K562 (cell line): Measurements from ENCODE around the gene RARA. TPM values are rescaled to one million over a fixed set of nuclear protein-coding genes. Genes with fewer than 3 reads are reported as not detected.
A peak's percentile ranks its signal among the peaks of the same experiment; 100 is the strongest.

Experiments used
- ATAC-seq: fragments of 200-7000 bp; cut with Tn5 transposase; 3 replicates; pipeline ENCODE4 v1.9.1; 2020; ENCODE audit warnings: moderate library complexity
- BruUV-seq: library from RNA; stranded (reverse); fragments of 400-500 nt; replicated peaks from 2 replicates; lab custom pipeline; 2021; lab: Mats Ljungman, UMichigan
- CTCF ChIA-PET: fragments of 300-600 bp; formaldehyde crosslinking; extraction: SDS; loops from one replicate; lab custom pipeline; 2021; ENCODE audit warnings: low intra/inter-chr PET ratio; lab: Yijun Ruan, JAX
- POLR2A ChIA-PET: fragments of 300-600, 350-650 bp; sonication (Branson Sonifier 250); formaldehyde crosslinking; extraction: SDS; loops from one replicate; lab custom pipeline; 2021; ENCODE audit warnings: antibody characterized with exemption, inconsistent platforms; lab: Yijun Ruan, JAX
- DNase-seq, 4 experiments: peaks; one replicate each; pipeline versions ENCODE4 v3.0.0 to v3.0.0-alpha.2; 2011 to 2018; ENCODE audit warnings: low spot score in 3 of 4, mixed read lengths in 3 of 4; ENCODE audit errors: extremely low read depth in 1 of 4
- FAIRE-seq: peaks from 2 replicates; lab custom pipeline; 2011; peaks lifted over from hg19 to GRCh38; lab: Jason Lieb, UNC
- H2AFZ ChIP-seq: 2 replicates; pipeline ENCODE4 v1.6.0; 2011; ENCODE audit warnings: low read depth, low read length, control low read depth, inconsistent platforms
- H3K27ac ChIP-seq: fragments of 200-600 bp; 3 replicates; pipeline ENCODE4 v1.8.0; 2011; ENCODE audit warnings: low read depth, mild to moderate bottlenecking, control low read depth, inconsistent platforms, low read length, moderate library complexity, mixed read lengths; ENCODE audit errors: extremely low read depth
- H3K27me3 ChIP-seq, 2 experiments: fragments of 300-600 bp in 1 of 2; 2 replicates in 1 of 2; 3 replicates in 1 of 2; pipeline versions ENCODE4 v1.6.0 to v1.8.0; 2011; ENCODE audit warnings: inconsistent platforms in 2 of 2, low read length in 2 of 2, mild to moderate bottlenecking in 1 of 2, mixed read lengths in 1 of 2, moderate library complexity in 1 of 2; ENCODE audit not compliant: control insufficient read depth in 2 of 2, insufficient read depth in 2 of 2
- H3K36me3 ChIP-seq: fragments of 300-600 bp; 3 replicates; pipeline ENCODE4 v1.8.0; 2011; ENCODE audit warnings: mild to moderate bottlenecking, low read length, inconsistent platforms; ENCODE audit not compliant: control insufficient read depth, insufficient read depth
- H3K4me1 ChIP-seq, 2 experiments: fragments of 200-600 bp in 1 of 2; replicated peaks in 1 of 2; 2 replicates in 1 of 2; 3 replicates in 1 of 2; pipeline versions ENCODE4 v1.5.1 to v1.8.0; 2011; ENCODE audit warnings: inconsistent platforms in 2 of 2, low read length in 2 of 2, mild to moderate bottlenecking in 1 of 2, mixed read lengths in 1 of 2, moderate library complexity in 1 of 2; ENCODE audit not compliant: control insufficient read depth in 2 of 2, insufficient read depth in 2 of 2
- H3K4me2 ChIP-seq: 2 replicates; pipeline ENCODE4 v1.6.1; 2011; ENCODE audit warnings: low read length, control low read depth, inconsistent platforms, mixed read lengths; ENCODE audit not compliant: insufficient read depth
- H3K4me3 ChIP-seq: fragments of 200-600 bp; sonication (generic), shearing (Covaris generic); 2 replicates; pipeline ENCODE4 v1.5.1; 2016; ENCODE audit warnings: control low read depth, inconsistent platforms
- H3K79me2 ChIP-seq: fragments of 200-600 bp; 3 replicates; pipeline ENCODE4 v1.8.0; 2011; ENCODE audit warnings: low read length, inconsistent platforms; ENCODE audit not compliant: control insufficient read depth, insufficient read depth
- H3K9ac ChIP-seq, 2 experiments: 2 replicates each; pipeline versions ENCODE4 v1.6.0 to v1.6.1; 2011; ENCODE audit warnings: low read depth in 2 of 2, low read length in 2 of 2, control low read depth in 1 of 2, inconsistent platforms in 1 of 2, mild to moderate bottlenecking in 1 of 2, mixed read lengths in 1 of 2; ENCODE audit not compliant: insufficient read depth in 1 of 2
- H3K9me1 ChIP-seq: one replicate; pipeline ENCODE4 v1.6.0; 2011; ENCODE audit warnings: inconsistent platforms, mild to moderate bottlenecking, low read length, moderate library complexity; ENCODE audit not compliant: control insufficient read depth, insufficient read depth
- H3K9me3 ChIP-seq: replicated peaks from 2 replicates; pipeline ENCODE4 v1.5.1; 2011; ENCODE audit warnings: low read depth, low read length, inconsistent platforms; ENCODE audit not compliant: control insufficient read depth, insufficient read depth
- H4K20me1 ChIP-seq: replicated peaks from 2 replicates; pipeline ENCODE4 v1.6.1; 2011; ENCODE audit warnings: low read length, inconsistent platforms, mixed read lengths; ENCODE audit not compliant: control insufficient read depth, insufficient read depth
- BCOR ChIP-seq: fragments of 450-650 bp; IDR thresholded peaks from 2 replicates; pipeline ENCODE4 v1.6.1; 2016
- EHMT2 ChIP-seq: fragments of 450-650 bp; IDR thresholded peaks from 2 replicates; pipeline ENCODE4 v1.6.1; 2018; ENCODE audit warnings: antibody characterized with exemption
- NCOA6 ChIP-seq: fragments of 450-650 bp; IDR thresholded peaks from 2 replicates; pipeline ENCODE4 v1.6.1; 2017; ENCODE audit warnings: mild to moderate bottlenecking
- PREB ChIP-seq: sonication (generic); formaldehyde crosslinking; IDR thresholded peaks from 2 replicates; pipeline ENCODE4 v1.8.1; 2023; ENCODE audit warnings: mild to moderate bottlenecking, missing genetic modification reagents
- REST ChIP-seq, 2 experiments: fragments of 450-650 bp; formaldehyde crosslinking in 1 of 2; IDR thresholded peaks; 2 replicates each; pipeline versions ENCODE4 v1.4.0 to v1.6.1; 2014 to 2020; ENCODE audit warnings: mild to moderate bottlenecking in 2 of 2, borderline replicate concordance in 1 of 2, low read depth in 1 of 2
- ZKSCAN8 ChIP-seq: fragments of 200-800 bp; sonication (Bioruptor generic); IDR thresholded peaks from 2 replicates; pipeline ENCODE4 v1.6.1; 2016; ENCODE audit warnings: missing genetic modification characterization, missing compliant biosample characterization
- ZNF589 ChIP-seq: fragments of 200-800 bp; sonication (Bioruptor generic); IDR thresholded peaks from 2 replicates; pipeline ENCODE4 v1.6.1; 2016; ENCODE audit warnings: low read depth, missing genetic modification characterization, missing compliant biosample characterization
- ZNF778 ChIP-seq: fragments of 450-650 bp; formaldehyde crosslinking; IDR thresholded peaks from 2 replicates; pipeline ENCODE4 v1.4.0; 2020; ENCODE audit warnings: mild to moderate bottlenecking, moderate library complexity
- WGBS: fragments of 100-300 bp; shearing (Covaris generic); methylation state at CpG from one replicate; pipeline ENCODE4 v1.1.6; 2016; ENCODE audit warnings: low coverage, mixed read lengths; ENCODE audit not compliant: insufficient coverage; ENCODE audit errors: missing lambda C conversion rate; 5-methylcytosine and 5-hydroxymethylcytosine counted together
- in situ Hi-C: fragments of 300-500 bp; cut with MboI; formaldehyde crosslinking; loops from 4 replicates; pipeline ENCODE4 v1.15.0; 2018; ENCODE audit warnings: inconsistent platforms, mixed read lengths
- intact Hi-C: fragments of 100-400 bp; cut with micrococcal nuclease; formaldehyde crosslinking; loops from 2 replicates; pipeline ENCODE4 v1.14.2; 2022
- polyA plus RNA-seq, 8 experiments: library from polyadenylated mRNA; depleted of rRNA in 4 of 8; stranded (reverse) in 5 of 8; unstranded in 3 of 8; fragments of >200 nt; fragmentation: Nextera tagmentation in 2 of 8; fragmentation: Illumina TruSeq in 1 of 8; extraction: Ambion mirVana in 2 of 8; extraction: Trizol in 1 of 8; gene quantifications; 2 replicates each; pipeline versions ENCODE4 v1.2.1 to v1.2.3, GENCODE V29; 2011 to 2014; ENCODE audit warnings: inconsistent platforms in 1 of 8, missing spikeins in 1 of 8
- total RNA-seq, 7 experiments: library from RNA; depleted of rRNA in 6 of 7; stranded (reverse); fragments of >200 nt in 6 of 7; fragmentation: Illumina TruSeq in 2 of 7; extraction: Trizol in 2 of 7; gene quantifications; 2 replicates each; pipeline versions ENCODE4 v1.2.1 to v1.2.3, GENCODE V29; 2011 to 2021; ENCODE audit warnings: low replicate concordance in 1 of 7

The RARA gene
- total and polyA plus RNA-seq, 9 of the 15 experiments (the other 6 are each of a cell fraction or from before 2014, with no cell fraction given), result 0.10 to 28.0 (median 7.9) TPM

DNA sequence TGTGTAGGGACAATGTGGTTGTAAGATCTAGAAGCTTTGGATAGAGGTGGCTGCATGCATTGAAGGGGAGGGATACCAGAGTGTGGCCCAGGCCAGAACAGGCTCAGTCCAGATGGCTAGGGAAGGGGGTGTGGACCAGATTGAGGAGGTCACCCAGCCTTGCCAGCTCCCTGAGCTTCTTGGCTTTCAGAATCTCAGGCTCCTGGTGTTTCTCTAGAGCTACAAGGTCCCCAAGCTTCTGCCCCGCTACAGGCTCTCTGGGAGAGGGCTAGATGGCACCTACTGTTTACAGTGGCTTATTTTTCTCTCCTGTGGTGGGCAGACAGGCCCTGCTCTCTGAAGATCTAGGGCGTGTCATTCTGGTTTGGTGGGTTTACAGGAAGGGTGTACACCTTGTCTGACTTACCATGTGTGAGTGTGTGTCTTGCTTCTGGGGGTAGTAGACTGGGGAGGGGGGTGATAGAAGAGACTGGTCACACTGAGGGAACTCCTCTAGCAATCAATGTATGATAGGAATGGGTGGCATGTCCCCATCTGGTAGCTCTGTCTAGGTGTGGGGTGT lies 1.1 kb downstream of the RARA start:
- H3K36me3 ChIP-seq, result peaks cover 4% of the 10 kb centered on the region; the same call in 2 of the 3 replicates
- DNase-seq (no peak), ATAC-seq (no peak; the same call in 2 of the 3 replicates), FAIRE-seq (no peak)
- BruUV-seq, result no TSS peak
- H4K20me1 ChIP-seq, result no peaks in the 10 kb centered on the region
- CTCF ChIA-PET, result no interaction called here
- H3K9me1 ChIP-seq, result no peaks in the 10 kb centered on the region
- no peak overlapping the region for H3K4me3 ChIP-seq
- no peaks in the 10 kb centered on the region for H3K9me3 ChIP-seq
- TF ChIP-seq EHMT2 (no peak), ZNF589 (CRISPR knock-in tag) (no peak), NCOA6 (no peak), ZKSCAN8 (CRISPR knock-in tag) (peak; percentile 45), PREB (CRISPR knock-in tag) (no peak), REST (IDR thresholded peaks at IDR 0.05; ENCODE audit: borderline replicate concordance) (peak; percentile 38; the same call in 1 of the 2 replicates), REST (CRISPR knock-in tag; IDR thresholded peaks at IDR 0.05; ENCODE audit: low read depth) (no peak), ZNF778 (CRISPR knock-in tag) (no peak), BCOR (no peak)
- no peak overlapping the region for H2AFZ ChIP-seq
- WGBS, result 100% methylated on average over 2 of the region's 2 CpGs
- no peak overlapping the region for H3K27ac ChIP-seq
- in situ Hi-C loops (no loop called here), intact Hi-C loops (loop anchor here (5.0 to 10.0 kb wide), 2 partner anchors 32 to 225 kb away; no protein-coding TSS in a partner anchor)
- H3K79me2 ChIP-seq, result no peaks in the 10 kb centered on the region; the same call in 2 of the 3 replicates
- no peak overlapping the region; the same call in 1 of the 2 replicates for H3K4me2 ChIP-seq
- POLR2A ChIA-PET, result interaction anchor here (0.5 to 1.2 kb wide), 9 partner anchors 9 to 333 kb away, joined by 3 to 8 read pairs (median 3); no protein-coding TSS in a partner anchor
- no peaks in the 10 kb centered on the region for H3K27me3 ChIP-seq
- peaks cover 41 to 43% of the 10 kb centered on the region in 2 experiments for H3K4me1 ChIP-seq
- H3K9ac ChIP-seq, result peak overlapping the region; percentile 22 to 49; a peak in 1 of 4 replicates
